ENCODE measurements around the gene KCNMA1.
"Not testable (repeated sequence)": the region's sequence is repeated elsewhere in the genome, so short reads cannot be mapped to it uniquely, and the experiment has no call there.

Gene KCNMA1

DNA sequence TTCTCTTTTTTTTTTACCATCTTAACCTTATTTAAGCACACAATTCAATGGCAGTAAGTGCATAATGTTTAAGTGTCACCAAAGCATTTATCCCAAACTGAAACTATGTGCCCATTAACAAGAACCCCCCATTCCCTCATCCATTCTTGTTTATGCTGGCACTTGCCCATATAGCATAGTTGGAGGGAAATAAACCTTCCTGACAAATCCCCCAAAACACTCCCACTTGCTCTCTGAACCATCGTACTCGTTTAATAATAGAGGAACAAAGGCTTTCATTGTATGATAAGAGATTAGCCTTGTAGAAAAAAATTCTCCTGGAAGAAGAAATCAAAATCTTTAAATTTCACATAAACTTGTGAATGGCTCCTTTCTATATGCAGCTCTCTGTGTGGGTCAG, 26.4 kb upstream of the KCNMA1 start:
- no peak for DNase-seq (ENCODE audit: low read depth)

GRCh38 chr10:77661674-77662073, 24.1 kb upstream of the KCNMA1 start:
- DNase-seq (ENCODE audit: low read depth): no peak

- no peak for DNase-seq (ENCODE audit: low read depth)
These were observed 23.5 kb upstream of the KCNMA1 start for GRCh38 chr10:77661100-77661499.

DNA sequence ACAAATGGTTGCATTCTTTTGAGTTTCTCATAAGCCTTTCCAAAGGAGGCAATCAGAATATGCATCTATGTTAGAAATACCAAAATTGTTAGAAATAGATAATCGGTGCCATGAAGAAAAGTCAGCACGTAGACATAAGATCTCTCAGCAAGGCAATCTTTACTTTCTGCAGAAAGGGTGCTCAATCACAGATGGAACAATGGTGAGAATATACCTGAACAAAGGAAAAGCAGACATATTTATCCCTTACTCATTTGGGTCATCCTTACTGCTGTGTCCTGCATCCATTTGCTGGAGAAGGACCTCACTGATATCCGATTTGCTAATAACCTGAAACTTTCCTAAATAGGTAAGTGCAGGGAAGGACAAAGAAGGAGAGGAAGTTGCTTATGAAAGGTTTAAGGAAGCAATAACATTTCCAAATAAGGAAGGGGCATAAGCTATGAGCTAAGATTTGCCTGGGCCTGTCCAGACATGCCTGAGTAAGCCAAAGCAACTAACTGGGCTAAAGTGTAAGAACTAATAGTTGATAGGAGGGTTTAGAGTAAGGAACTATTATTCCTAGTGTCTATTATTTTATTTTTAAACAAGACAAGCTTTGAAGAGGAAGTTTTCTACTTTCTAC, 21.6 kb upstream of the KCNMA1 start:
- DNase-seq (ENCODE audit: low read depth): not testable (repeated sequence)

GRCh38 chr10:77653210-77653609, 15.6 kb upstream of the KCNMA1 start:
- DNase-seq (ENCODE audit: low read depth): no peak

GRCh38 chr10:77649333-77650331, 12.0 kb upstream of the KCNMA1 start:
- no peak for DNase-seq (ENCODE audit: low read depth)

DNA sequence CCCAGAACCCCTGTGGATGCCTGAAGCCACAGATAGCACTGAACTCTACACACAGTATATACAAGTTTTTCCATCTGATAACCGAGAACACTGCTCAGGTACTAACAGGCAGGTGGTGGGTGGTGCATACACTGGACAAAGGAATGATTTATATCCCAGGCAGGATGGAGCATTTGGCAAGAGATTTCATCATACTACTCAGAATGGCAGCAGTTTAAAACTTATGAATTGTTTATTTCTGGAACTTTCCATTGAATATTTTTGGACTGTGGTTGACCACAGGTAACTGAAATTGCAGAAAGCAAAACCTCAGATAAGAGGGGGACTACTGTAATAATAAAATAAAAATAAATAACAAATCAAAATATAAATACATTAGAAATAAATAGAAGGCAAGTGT, 10.9 kb upstream of the KCNMA1 start:
- peak; percentile 71 for DNase-seq (ENCODE audit: low read depth)

- no peak for DNase-seq (ENCODE audit: low read depth)
These were observed 10.1 kb upstream of the KCNMA1 start for GRCh38 chr10:77647543-77648293.

DNA sequence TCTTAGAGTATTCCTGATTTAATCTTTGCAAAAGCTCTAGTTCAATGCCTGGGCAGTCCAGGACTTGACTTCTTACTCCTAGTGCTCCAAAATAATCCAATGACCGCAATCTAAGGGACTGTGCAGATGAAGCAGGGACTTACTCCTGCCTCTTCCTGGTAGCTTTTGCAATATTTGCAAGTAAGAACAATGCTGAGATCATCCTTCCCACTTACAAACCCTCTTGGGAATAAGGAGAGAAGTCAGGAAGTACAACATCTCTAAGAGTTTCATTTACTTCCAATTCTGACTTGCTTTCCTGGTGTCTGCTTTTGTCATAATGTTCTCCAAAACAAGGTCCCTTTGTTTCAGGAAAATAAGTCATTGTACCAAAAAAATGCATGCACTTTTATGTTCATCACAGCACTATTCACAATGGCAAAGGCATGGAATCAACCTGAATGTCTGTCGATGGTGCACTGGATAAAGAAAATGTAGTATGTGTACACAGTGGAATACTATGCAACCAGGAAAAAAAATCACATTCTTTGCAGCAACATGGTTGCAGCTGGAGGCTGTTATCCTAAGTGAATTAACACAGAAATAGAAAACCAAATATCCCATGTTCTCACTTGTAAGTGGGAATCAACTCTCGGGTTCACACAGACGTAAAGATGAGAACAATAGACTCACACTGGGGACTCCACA, 7.1 kb upstream of the KCNMA1 start:
- no peak for DNase-seq (ENCODE audit: low read depth)

GRCh38 chr10:77643795-77644468, 6.3 kb upstream of the KCNMA1 start:
- peak; percentile 69 for DNase-seq (ENCODE audit: low read depth)

GRCh38 chr10:77641788-77642397, 4.3 kb upstream of the KCNMA1 start:
- peak; percentile 70 for DNase-seq (ENCODE audit: low read depth)

DNA sequence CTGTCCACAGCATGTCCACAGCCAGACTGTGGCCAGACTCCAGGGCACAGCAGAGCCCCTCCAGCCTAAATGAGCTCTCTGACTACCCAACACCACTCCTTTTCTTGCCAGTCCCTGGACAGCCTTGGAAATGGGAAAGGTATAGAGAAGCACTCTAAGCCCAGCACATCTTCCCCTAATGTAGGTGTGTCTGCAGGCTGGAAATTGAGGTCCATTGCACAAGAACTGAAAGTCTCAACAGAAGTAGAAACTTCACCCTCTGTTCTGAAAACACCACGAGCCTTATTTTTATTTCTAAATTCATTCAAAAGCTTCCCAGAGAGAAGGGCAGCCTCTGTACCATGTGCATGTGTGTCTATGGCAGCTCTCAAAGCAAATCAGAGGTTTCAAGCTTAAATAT, 3.7 kb upstream of the KCNMA1 start:
- DNase-seq (ENCODE audit: low read depth): no peak

- DNase-seq (ENCODE audit: low read depth): no peak
These were observed 2.6 kb upstream of the KCNMA1 start for GRCh38 chr10:77640167-77640566.

GRCh38 chr10:77639756-77640155, 2.1 kb upstream of the KCNMA1 start:
- no peak for DNase-seq (ENCODE audit: low read depth)

GRCh38 chr10:77638321-77639101, 903 bp upstream of the KCNMA1 start:
- no peak for DNase-seq (ENCODE audit: low read depth)

GRCh38 chr10:77636967-77637531, 559 bp downstream of the KCNMA1 start:
- DNase-seq (ENCODE audit: low read depth): no peak

- no peak for DNase-seq (ENCODE audit: low read depth)
These were observed 1.2 kb downstream of the KCNMA1 start for GRCh38 chr10:77636282-77636966.

- no peak for DNase-seq (ENCODE audit: low read depth)
These were observed 2.0 kb downstream of the KCNMA1 start for GRCh38 chr10:77635402-77636227.
